ENCODE measurements around the gene BMX.
A peak's percentile ranks its signal among the peaks of the same experiment; 100 is the strongest.

The BMX gene

GRCh38 chrX:15496824-15497223 lies 3.8 kb upstream of the BMX start:
- Histone ChIP-seq H3K27me3 (ENCODE audit: insufficient read depth, low read depth) (no peaks in the 10 kb centered on the region), H3K36me3 (ENCODE audit: insufficient read depth) (no peaks in the 10 kb centered on the region), H4K20me1 (ENCODE audit: insufficient read depth) (no peaks in the 10 kb centered on the region), H3K79me2 (ENCODE audit: insufficient read depth, low read depth) (peaks cover 6% of the 10 kb centered on the region; the same call in 1 of the 2 replicates), H3K4me3 (IDR thresholded peaks at IDR 0.05; ENCODE audit: insufficient read depth, low read depth, low read length) (no peak overlapping the region), H3K9ac (no peak overlapping the region), H2AFZ (ENCODE audit: low read depth) (no peak overlapping the region), H3K4me1 (ENCODE audit: low read depth, poor library complexity, severe bottlenecking) (peaks cover 11% of the 10 kb centered on the region), H3K4me2 (no peak overlapping the region), H3K27ac (no peak overlapping the region)
- TF ChIP-seq CTCF (conservative IDR thresholded peaks at IDR 0.05; ENCODE audit: low read depth, low read length) = no peak

- no peak overlapping the region for H3K4me2 ChIP-seq
- no peak overlapping the region for H2AFZ ChIP-seq (ENCODE audit: low read depth)
- no peak overlapping the region for H3K9ac ChIP-seq
- peaks cover 5% of the 10 kb centered on the region for H3K4me1 ChIP-seq (ENCODE audit: low read depth, poor library complexity, severe bottlenecking)
- no peaks in the 10 kb centered on the region for H3K79me2 ChIP-seq (ENCODE audit: insufficient read depth, low read depth)
- no peak overlapping the region for H3K27ac ChIP-seq
- H3K36me3 ChIP-seq (ENCODE audit: insufficient read depth) = no peaks in the 10 kb centered on the region
- H3K27me3 ChIP-seq (ENCODE audit: insufficient read depth, low read depth) = no peaks in the 10 kb centered on the region
- peak; percentile 70 for TF ChIP-seq CTCF (conservative IDR thresholded peaks at IDR 0.05; ENCODE audit: low read depth, low read length)
- H3K4me3 ChIP-seq (IDR thresholded peaks at IDR 0.05; ENCODE audit: insufficient read depth, low read depth, low read length) = no peak overlapping the region
- no peaks in the 10 kb centered on the region for H4K20me1 ChIP-seq (ENCODE audit: insufficient read depth)
These were observed 2.7 kb upstream of the BMX start for GRCh38 chrX:15497865-15498264.

GRCh38 chrX:15498741-15499140 lies 1.9 kb upstream of the BMX start:
- TF ChIP-seq CTCF (conservative IDR thresholded peaks at IDR 0.05; ENCODE audit: low read depth, low read length) = no peak
- no peaks in the 10 kb centered on the region for H3K79me2 ChIP-seq (ENCODE audit: insufficient read depth, low read depth)

GRCh38 chrX:15499976-15500375 lies 631 bp upstream of the BMX start:
- no peak for TF ChIP-seq CTCF (conservative IDR thresholded peaks at IDR 0.05; ENCODE audit: low read depth, low read length)
- Histone ChIP-seq H4K20me1 (ENCODE audit: insufficient read depth) (no peaks in the 10 kb centered on the region), H3K36me3 (ENCODE audit: insufficient read depth) (no peaks in the 10 kb centered on the region), H3K4me1 (ENCODE audit: low read depth, poor library complexity, severe bottlenecking) (no peaks in the 10 kb centered on the region), H3K27ac (no peak overlapping the region), H3K4me3 (IDR thresholded peaks at IDR 0.05; ENCODE audit: insufficient read depth, low read depth, low read length) (no peak overlapping the region), H3K4me2 (no peak overlapping the region), H2AFZ (ENCODE audit: low read depth) (no peak overlapping the region), H3K9ac (no peak overlapping the region), H3K79me2 (ENCODE audit: insufficient read depth, low read depth) (no peaks in the 10 kb centered on the region), H3K27me3 (ENCODE audit: insufficient read depth, low read depth) (no peaks in the 10 kb centered on the region)

More at GRCh38 chrX:15498741-15499140, 1.9 kb upstream of the BMX start:
- Histone ChIP-seq H3K4me3 (IDR thresholded peaks at IDR 0.05; ENCODE audit: insufficient read depth, low read depth, low read length) (no peak overlapping the region), H3K4me2 (no peak overlapping the region), H3K36me3 (ENCODE audit: insufficient read depth) (no peaks in the 10 kb centered on the region), H3K9ac (no peak overlapping the region), H3K27ac (no peak overlapping the region), H3K27me3 (ENCODE audit: insufficient read depth, low read depth) (no peaks in the 10 kb centered on the region), H2AFZ (ENCODE audit: low read depth) (no peak overlapping the region), H3K4me1 (ENCODE audit: low read depth, poor library complexity, severe bottlenecking) (peaks cover 3% of the 10 kb centered on the region), H4K20me1 (ENCODE audit: insufficient read depth) (no peaks in the 10 kb centered on the region)
